Testis (tissue), 2 donors: Measurements from ENCODE around the gene HS6ST3.

Experiments used
- POLR2A ChIP-seq: fragments of 450-650 bp; IDR thresholded peaks from one replicate; pipeline ENCODE4 v1.6.1; 2017; ENCODE audit warnings: antibody characterized with exemption, mild to moderate bottlenecking, moderate library complexity
- TF ChIP-seq, protein P1 (sequence below), 3 experiments: fragments of 450-650 bp in 2 of 3; fragments of 200-600 bp in 1 of 3; sonication (generic) in 1 of 3; IDR thresholded peaks; one replicate each; pipeline ENCODE4 v1.5.1; 2016 to 2019; ENCODE audit warnings: antibody characterized with exemption in 3 of 3, mild to moderate bottlenecking in 2 of 3, moderate library complexity in 1 of 3

DNA sequence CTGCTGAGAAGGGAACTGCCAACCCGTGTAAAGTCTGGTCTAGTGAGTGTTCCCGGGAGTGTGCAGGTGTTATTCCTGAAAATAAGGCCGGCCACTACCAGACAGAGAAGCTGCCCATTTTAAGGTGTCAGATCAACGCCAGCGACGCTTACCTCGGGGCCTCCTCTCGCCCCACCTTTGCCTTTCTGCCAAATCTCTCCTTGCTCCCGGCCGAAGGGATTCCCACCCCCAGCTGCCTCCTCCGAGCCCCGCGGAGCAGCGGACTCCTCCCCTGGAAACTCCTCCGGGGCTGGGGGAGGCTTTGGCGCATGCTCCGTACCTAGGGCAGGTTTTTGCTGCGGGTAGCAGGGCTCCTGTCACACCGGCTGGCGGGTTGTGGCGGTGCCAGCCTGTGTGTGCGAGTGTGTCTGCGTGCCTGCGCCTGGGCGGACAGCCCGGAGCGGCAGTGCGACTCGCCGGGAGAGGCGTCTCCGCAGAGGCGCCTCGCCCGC, at the start of gene HS6ST3:
- TF ChIP-seq POLR2A: no peak
- TF ChIP-seq, protein P1, sequence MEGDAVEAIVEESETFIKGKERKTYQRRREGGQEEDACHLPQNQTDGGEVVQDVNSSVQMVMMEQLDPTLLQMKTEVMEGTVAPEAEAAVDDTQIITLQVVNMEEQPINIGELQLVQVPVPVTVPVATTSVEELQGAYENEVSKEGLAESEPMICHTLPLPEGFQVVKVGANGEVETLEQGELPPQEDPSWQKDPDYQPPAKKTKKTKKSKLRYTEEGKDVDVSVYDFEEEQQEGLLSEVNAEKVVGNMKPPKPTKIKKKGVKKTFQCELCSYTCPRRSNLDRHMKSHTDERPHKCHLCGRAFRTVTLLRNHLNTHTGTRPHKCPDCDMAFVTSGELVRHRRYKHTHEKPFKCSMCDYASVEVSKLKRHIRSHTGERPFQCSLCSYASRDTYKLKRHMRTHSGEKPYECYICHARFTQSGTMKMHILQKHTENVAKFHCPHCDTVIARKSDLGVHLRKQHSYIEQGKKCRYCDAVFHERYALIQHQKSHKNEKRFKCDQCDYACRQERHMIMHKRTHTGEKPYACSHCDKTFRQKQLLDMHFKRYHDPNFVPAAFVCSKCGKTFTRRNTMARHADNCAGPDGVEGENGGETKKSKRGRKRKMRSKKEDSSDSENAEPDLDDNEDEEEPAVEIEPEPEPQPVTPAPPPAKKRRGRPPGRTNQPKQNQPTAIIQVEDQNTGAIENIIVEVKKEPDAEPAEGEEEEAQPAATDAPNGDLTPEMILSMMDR (IDR thresholded peaks at IDR 0.05): no peak
